ENCODE data around the gene ABLIM1.

The ABLIM1 gene

GRCh38 chr10:114518401-114519305, 139.4 kb downstream of the ABLIM1 start:
- no peak for DNase-seq (ENCODE audit: low read depth, low spot score)

- DNase-seq (ENCODE audit: low read depth, low spot score): no peak
Measured at GRCh38 chr10:114517368-114518250, 140.5 kb downstream of the ABLIM1 start.

- no peak for DNase-seq (ENCODE audit: low read depth, low spot score)
Measured at GRCh38 chr10:114516356-114516755, 141.7 kb downstream of the ABLIM1 start.

- DNase-seq (ENCODE audit: low read depth, low spot score): no peak
Measured at GRCh38 chr10:114515298-114515914, 142.7 kb downstream of the ABLIM1 start.

- no peak for DNase-seq (ENCODE audit: low read depth, low spot score)
Measured at GRCh38 chr10:114513381-114513792, 144.7 kb downstream of the ABLIM1 start.

- DNase-seq (ENCODE audit: low read depth, low spot score): no peak
Measured at GRCh38 chr10:114511881-114512280, 146.2 kb downstream of the ABLIM1 start.

- no peak for DNase-seq (ENCODE audit: low read depth, low spot score)
Measured at GRCh38 chr10:114508376-114508775, 149.7 kb downstream of the ABLIM1 start.

- DNase-seq (ENCODE audit: low read depth, low spot score): no peak
Measured at GRCh38 chr10:114507449-114507848, 150.6 kb downstream of the ABLIM1 start.

- DNase-seq (ENCODE audit: low read depth, low spot score): no peak
Measured at GRCh38 chr10:114506871-114507385, 151.1 kb downstream of the ABLIM1 start.

GRCh38 chr10:114504769-114505579, 153.1 kb downstream of the ABLIM1 start:
- DNase-seq (ENCODE audit: low read depth, low spot score): peak; percentile 66

- DNase-seq (ENCODE audit: low read depth, low spot score): no peak
Measured at GRCh38 chr10:114502074-114502473, 156.0 kb downstream of the ABLIM1 start.

- DNase-seq (ENCODE audit: low read depth, low spot score): no peak
Measured at GRCh38 chr10:114501650-114502049, 156.4 kb downstream of the ABLIM1 start.

GRCh38 chr10:114500643-114501042, 157.4 kb downstream of the ABLIM1 start:
- DNase-seq (ENCODE audit: low read depth, low spot score): no peak

GRCh38 chr10:114499630-114500190, 158.4 kb downstream of the ABLIM1 start:
- DNase-seq (ENCODE audit: low read depth, low spot score): no peak

GRCh38 chr10:114499116-114499515, 159.0 kb downstream of the ABLIM1 start:
- no peak for DNase-seq (ENCODE audit: low read depth, low spot score)

- DNase-seq (ENCODE audit: low read depth, low spot score): no peak
Measured at GRCh38 chr10:114498413-114499111, 159.5 kb downstream of the ABLIM1 start.

GRCh38 chr10:114495303-114495702, 162.8 kb downstream of the ABLIM1 start:
- DNase-seq (ENCODE audit: low read depth, low spot score): no peak

- DNase-seq (ENCODE audit: low read depth, low spot score): no peak
Measured at GRCh38 chr10:114492351-114493037, 165.6 kb downstream of the ABLIM1 start.

- DNase-seq (ENCODE audit: low read depth, low spot score): no peak
Measured at GRCh38 chr10:114491933-114492332, 166.1 kb downstream of the ABLIM1 start.
